Ishikawa (cell line): ENCODE data around the gene PTPRN2.

ENCODE experiments used
- CEBPB ChIP-seq: IDR thresholded peaks from 2 replicates; pipeline ENCODE4 v1.6.1; 2012
- CREB1 ChIP-seq: IDR thresholded peaks from 2 replicates; pipeline ENCODE4 v1.6.1; 2012; ENCODE audit warnings: low read depth
- EGR1 ChIP-seq: IDR thresholded peaks from 2 replicates; pipeline ENCODE4 v1.6.1; 2012
- EP300 ChIP-seq: IDR thresholded peaks from 2 replicates; pipeline ENCODE4 v1.6.1; 2012; ENCODE audit warnings: borderline replicate concordance
- FOXM1 ChIP-seq: IDR thresholded peaks from 2 replicates; pipeline ENCODE4 v1.6.1; 2012; ENCODE audit warnings: low read depth, borderline replicate concordance
- NFIC ChIP-seq: IDR thresholded peaks from 2 replicates; pipeline ENCODE4 v1.6.1; 2012
- RAD21 ChIP-seq: IDR thresholded peaks from 2 replicates; pipeline ENCODE4 v1.6.1; 2012; ENCODE audit warnings: low read depth
- TAF1 ChIP-seq: IDR thresholded peaks from 2 replicates; pipeline ENCODE4 v1.6.1; 2012; ENCODE audit warnings: low read depth, mild to moderate bottlenecking
- TCF12 ChIP-seq: IDR thresholded peaks from 2 replicates; pipeline ENCODE4 v1.6.1; 2012; ENCODE audit warnings: low read depth
- TEAD4 ChIP-seq: IDR thresholded peaks from 2 replicates; pipeline ENCODE4 v1.6.1; 2012
- YY1 ChIP-seq: IDR thresholded peaks from 2 replicates; pipeline ENCODE4 v1.6.1; 2012; ENCODE audit warnings: low read depth
- ZBTB7A ChIP-seq: IDR thresholded peaks from 2 replicates; pipeline ENCODE4 v1.6.1; 2012; ENCODE audit warnings: low read depth
- TF ChIP-seq, protein P1 (sequence below): IDR thresholded peaks from 2 replicates; pipeline ENCODE4 v1.6.1; 2012
- TF ChIP-seq, protein P2 (sequence below): IDR thresholded peaks from 2 replicates; pipeline ENCODE4 v1.6.1; 2012
- TF ChIP-seq, protein P3 (sequence below): IDR thresholded peaks from 2 replicates; pipeline ENCODE4 v1.6.1; 2012; ENCODE audit warnings: low read depth, mild to moderate bottlenecking

The PTPRN2 gene

DNA sequence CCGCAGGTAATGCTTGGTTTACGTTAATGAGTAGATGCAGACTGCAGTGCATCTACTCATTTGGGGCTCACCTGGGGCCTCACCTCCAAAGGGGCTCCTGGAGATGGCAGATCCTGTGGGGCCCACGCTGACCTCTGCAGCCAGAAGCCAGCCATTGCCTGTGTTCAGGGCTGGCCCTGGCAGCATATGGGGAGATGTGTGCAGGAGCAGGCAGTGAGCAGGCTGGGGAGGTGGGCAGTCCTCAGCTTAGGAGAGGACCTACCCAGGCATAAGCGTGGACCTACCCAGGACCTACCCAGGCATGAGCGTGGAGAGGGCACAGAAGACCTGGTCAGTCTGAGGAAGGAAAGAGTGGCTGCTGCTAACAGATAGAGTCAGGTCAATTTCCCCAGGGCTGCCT, 178.5 kb downstream of the PTPRN2 start:
- TF ChIP-seq TEAD4 (no peak), RAD21 (no peak), NFIC (no peak), EGR1 (no peak)
- TF ChIP-seq, protein P1, sequence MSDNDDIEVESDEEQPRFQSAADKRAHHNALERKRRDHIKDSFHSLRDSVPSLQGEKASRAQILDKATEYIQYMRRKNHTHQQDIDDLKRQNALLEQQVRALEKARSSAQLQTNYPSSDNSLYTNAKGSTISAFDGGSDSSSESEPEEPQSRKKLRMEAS, result no peak

DNA sequence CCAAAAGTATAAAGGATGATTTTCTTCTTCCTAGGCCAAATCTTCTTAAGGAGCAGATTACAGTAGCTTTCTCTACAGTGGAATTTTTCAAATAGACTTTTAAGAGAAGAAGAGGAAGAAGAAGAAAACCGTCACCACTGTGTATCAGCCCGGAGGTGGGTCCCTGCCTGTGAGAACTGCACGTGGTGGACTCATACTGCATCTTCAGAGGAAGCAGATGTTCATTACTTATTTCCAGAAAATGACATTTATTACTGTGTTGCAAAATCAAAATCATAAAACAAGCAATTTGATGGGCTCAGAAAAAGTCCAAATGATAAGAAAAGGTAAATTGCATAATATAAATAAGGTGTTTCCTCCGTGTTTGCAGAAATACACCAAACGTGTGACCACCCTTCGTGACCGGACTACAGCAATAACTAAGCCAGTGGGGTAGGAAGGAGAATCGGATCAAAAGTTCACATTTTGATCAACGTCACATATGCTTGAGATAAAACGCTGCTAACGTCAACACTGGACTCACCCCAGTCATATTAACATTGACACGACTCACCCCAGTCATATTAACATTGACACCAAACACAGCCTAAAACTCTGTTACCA, 179.2 kb downstream of the PTPRN2 start:
- TF ChIP-seq EP300 (no peak), TEAD4 (no peak), TCF12 (no peak)

DNA sequence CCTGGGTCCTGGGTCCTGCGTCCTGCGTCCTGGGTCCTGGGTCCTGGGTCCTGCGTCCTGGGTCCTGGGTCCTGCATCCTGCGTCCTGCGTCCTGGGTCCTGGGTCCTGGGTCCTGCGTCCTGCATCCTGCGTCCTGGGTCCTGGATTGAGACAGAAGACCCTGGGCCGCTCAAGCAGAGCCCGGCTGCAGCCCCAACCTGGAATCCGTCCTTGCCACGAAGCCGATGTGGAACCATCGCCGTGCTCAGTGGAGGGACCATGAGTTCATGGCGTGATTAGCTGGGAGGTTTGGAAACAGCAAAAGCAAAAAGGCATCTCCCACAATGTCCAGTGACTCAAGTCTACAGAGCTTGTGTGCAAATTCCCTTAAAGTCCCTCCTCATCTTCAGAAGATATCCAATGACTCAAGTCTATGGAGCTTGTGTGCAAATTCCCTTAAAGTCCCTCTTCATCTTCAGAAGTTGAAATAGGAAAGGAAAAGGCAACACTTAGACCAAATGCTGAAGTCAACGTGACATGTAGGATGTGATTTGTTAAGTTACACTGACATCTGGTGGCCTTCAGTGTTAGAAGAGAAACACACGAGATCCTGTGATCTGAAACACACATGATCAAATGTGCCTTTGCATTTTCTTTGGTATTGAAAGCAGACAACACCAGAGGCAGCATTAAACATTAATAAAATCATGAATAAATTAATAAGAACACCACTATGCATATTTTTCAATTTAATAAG, 179.9 kb downstream of the PTPRN2 start:
- TF ChIP-seq TEAD4 (no peak), NFIC (no peak), CEBPB (no peak), RAD21 (peak; percentile 52), TAF1 (no peak), YY1 (no peak), TCF12 (no peak)

DNA sequence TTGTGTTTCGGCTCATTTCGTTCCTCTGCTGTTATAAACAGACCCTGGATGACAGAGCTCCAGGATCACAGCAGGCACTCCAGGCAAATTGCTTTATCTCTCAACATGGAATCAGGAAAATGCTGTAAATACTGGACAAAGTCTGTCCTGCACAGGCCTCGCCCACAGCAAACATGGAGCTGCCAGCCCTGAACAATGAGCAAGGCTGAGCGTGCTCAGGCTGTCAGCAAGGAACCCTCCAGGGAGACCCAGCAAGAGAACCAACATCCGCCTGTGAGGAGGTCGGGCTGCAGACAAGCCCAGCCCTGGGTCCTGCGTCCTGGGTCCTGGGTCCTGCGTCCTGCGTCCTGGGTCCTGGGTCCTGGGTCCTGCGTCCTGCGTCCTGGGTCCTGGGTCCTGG, 180.8 kb downstream of the PTPRN2 start:
- TF ChIP-seq, protein P1, result no peak
- TF ChIP-seq CREB1, result no peak
- no peak for TF ChIP-seq CEBPB
- no peak for TF ChIP-seq TCF12
- TF ChIP-seq TEAD4, result no peak
- TF ChIP-seq, protein P2, sequence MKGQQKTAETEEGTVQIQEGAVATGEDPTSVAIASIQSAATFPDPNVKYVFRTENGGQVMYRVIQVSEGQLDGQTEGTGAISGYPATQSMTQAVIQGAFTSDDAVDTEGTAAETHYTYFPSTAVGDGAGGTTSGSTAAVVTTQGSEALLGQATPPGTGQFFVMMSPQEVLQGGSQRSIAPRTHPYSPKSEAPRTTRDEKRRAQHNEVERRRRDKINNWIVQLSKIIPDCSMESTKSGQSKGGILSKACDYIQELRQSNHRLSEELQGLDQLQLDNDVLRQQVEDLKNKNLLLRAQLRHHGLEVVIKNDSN, result no peak
- TF ChIP-seq TAF1, result no peak
- TF ChIP-seq, protein P3, sequence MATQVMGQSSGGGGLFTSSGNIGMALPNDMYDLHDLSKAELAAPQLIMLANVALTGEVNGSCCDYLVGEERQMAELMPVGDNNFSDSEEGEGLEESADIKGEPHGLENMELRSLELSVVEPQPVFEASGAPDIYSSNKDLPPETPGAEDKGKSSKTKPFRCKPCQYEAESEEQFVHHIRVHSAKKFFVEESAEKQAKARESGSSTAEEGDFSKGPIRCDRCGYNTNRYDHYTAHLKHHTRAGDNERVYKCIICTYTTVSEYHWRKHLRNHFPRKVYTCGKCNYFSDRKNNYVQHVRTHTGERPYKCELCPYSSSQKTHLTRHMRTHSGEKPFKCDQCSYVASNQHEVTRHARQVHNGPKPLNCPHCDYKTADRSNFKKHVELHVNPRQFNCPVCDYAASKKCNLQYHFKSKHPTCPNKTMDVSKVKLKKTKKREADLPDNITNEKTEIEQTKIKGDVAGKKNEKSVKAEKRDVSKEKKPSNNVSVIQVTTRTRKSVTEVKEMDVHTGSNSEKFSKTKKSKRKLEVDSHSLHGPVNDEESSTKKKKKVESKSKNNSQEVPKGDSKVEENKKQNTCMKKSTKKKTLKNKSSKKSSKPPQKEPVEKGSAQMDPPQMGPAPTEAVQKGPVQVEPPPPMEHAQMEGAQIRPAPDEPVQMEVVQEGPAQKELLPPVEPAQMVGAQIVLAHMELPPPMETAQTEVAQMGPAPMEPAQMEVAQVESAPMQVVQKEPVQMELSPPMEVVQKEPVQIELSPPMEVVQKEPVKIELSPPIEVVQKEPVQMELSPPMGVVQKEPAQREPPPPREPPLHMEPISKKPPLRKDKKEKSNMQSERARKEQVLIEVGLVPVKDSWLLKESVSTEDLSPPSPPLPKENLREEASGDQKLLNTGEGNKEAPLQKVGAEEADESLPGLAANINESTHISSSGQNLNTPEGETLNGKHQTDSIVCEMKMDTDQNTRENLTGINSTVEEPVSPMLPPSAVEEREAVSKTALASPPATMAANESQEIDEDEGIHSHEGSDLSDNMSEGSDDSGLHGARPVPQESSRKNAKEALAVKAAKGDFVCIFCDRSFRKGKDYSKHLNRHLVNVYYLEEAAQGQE, result no peak
- no peak for TF ChIP-seq RAD21
- no peak for TF ChIP-seq FOXM1
- no peak for TF ChIP-seq NFIC
- TF ChIP-seq EGR1, result no peak
- no peak for TF ChIP-seq YY1
- TF ChIP-seq EP300, result no peak
- no peak for TF ChIP-seq ZBTB7A

DNA sequence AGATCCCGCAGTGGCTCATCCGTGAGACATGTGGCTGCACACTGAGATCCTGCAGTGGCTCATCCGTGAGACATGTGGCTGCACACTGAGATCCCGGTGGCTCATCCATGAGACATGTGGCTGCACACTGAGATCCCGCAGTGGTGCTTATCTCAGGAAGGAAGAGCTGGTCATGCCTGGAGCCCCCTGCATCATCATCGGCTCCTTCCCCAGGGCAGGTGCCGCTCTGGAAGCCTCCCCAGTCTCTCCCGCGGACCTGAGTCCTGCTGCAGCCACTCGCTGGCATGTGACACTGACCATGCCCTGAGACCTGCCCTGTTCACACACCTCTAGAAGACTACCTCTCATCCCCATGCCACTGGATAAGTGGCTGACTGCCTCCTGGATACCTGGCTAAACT, 181.3 kb downstream of the PTPRN2 start:
- TF ChIP-seq FOXM1 (no peak), TCF12 (no peak), EGR1 (no peak)
- TF ChIP-seq, protein P1, result no peak
- TF ChIP-seq, protein P2, result no peak

DNA sequence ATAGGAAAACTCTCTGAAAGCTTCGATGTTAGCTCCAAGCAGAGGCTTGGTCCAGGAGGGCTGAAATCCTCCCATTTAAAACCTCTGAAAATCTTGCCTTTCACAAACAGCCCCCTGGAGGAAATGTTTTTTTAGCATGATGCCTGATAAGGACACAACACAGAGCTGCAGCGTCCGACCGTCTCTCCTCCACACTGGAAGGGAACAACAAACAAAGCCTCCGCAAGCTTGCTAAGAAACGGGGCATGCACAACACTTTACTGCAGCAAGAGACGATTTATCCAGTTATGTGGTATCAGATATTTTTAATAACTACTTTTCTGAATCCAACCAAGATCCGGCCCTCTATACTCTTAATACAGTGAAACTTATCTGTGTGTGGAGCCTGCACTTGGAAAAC, 182.3 kb downstream of the PTPRN2 start:
- no peak for TF ChIP-seq FOXM1
- TF ChIP-seq NFIC, result no peak
- no peak for TF ChIP-seq EP300
- no peak for TF ChIP-seq TEAD4
- TF ChIP-seq, protein P3, result no peak
- no peak for TF ChIP-seq YY1
- no peak for TF ChIP-seq TCF12
- TF ChIP-seq CEBPB, result no peak
- TF ChIP-seq EGR1, result no peak
- no peak for TF ChIP-seq TAF1
- TF ChIP-seq, protein P2, result no peak
- no peak for TF ChIP-seq RAD21
- no peak for TF ChIP-seq ZBTB7A
- no peak for TF ChIP-seq CREB1
- TF ChIP-seq, protein P1, result no peak
